ENCODE measurements around the gene ALPK1.

DNA sequence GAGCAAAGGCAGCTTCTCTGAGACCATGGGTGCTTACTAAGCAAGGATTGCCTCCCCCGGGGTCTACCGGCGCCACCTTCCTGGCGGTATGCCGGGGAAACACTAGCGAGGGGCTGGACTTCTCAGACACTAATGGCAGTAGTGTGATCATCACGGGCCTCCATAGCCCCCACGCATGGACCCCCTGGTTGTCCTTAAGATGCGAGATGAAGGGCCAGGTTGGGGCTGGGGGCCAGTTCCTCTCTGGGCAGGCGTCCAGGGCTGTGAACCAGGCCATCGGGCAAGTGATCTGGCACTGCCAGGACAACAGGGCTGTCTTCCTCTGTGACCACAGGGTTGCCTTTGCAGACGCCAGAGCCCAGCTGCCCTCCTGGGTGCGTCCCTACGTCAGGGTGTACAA, 60.7 kb downstream of the ALPK1 start:
- TF ChIP-seq POLR2A (IDR thresholded peaks at IDR 0.05), result no peak
- no peak for TF ChIP-seq POLR2AphosphoS5 (IDR thresholded peaks at IDR 0.05)

Data from suprapubic skin (tissue), 4 donors.